Measurements from ENCODE around the gene DDX42. TPM values are rescaled to one million over a fixed set of nuclear protein-coding genes. Genes with fewer than 3 reads are reported as not detected.
"Not testable (repeated sequence)": the region's sequence is repeated elsewhere in the genome, so short reads cannot be mapped to it uniquely, and the experiment has no call there.

The DDX42 gene
- total and polyA plus RNA-seq, 4 donors: 90.1 to 114 (median 107) TPM

DNA sequence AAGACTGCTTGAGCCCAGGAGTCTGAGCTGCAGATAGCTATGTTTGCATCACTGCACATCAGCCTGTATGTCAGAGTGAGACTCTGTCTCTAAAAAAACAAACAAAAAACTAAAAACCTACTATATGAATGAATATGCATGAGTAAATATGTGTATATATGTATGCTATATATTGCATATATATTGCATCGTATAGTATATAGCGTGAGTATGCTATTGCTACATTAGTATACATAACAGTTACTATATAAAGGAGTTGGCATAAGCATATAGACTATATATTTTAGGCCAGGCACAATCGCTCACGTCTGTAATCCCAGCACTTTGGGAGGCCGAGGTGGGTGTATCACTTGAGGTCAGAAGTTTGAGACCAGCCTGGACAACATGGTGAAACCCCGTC is 16.1 kb downstream of the DDX42 start:
- no peak overlapping the region for H3K4me3 ChIP-seq (ENCODE audit: low read depth, low read length)
- H3K36me3 ChIP-seq (ENCODE audit: control insufficient read depth, insufficient read depth, low read length): peaks cover 61% of the 10 kb centered on the region
- H3K27ac ChIP-seq (ENCODE audit: low read depth, low read length): no peak overlapping the region
- WGBS (ENCODE audit: insufficient coverage): 93% methylated on average over 3 of the region's 6 CpGs
- no peaks in the 10 kb centered on the region for H3K4me1 ChIP-seq (ENCODE audit: control insufficient read depth, insufficient read depth, low read length)
- H3K27me3 ChIP-seq (ENCODE audit: control insufficient read depth, insufficient read depth, low read length): no peaks in the 10 kb centered on the region
- H3K9me3 ChIP-seq (ENCODE audit: control insufficient read depth, insufficient read depth, low read length): no peaks in the 10 kb centered on the region
- no peak for DNase-seq (ENCODE audit: low read depth in 4 of 6, low spot score in 6 of 6)

DNA sequence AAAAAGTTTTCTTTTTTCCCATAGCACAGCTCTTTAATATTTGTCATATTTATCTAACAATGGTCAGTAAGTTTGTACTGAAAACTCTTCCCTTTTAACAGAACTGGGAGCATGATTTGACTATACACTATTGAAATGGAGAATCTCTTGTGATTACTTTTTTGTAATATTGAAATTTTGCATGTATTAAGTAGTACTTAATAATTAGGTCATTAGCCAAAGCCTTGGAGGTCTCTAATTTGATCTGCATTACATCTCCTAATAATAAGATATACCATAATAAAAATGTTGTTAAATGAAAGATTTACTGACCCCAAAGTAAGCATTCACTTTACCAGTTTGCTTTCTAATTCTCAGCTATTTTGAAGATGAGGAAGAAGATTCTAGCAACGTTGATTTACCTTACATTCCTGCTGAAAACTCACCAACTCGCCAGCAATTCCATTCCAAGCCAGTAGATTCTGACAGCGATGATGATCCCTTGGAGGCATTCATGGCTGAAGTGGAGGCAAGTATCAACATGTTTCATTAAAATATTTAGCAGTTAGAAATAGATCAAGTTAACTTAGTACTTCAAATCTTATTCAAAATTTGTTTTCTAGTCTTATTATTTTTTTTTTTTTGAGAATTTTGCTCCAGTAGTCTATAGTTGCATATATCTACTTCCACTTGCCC is 18.2 kb downstream of the DDX42 start:
- peaks cover 67% of the 10 kb centered on the region for H3K36me3 ChIP-seq (ENCODE audit: control insufficient read depth, insufficient read depth, low read length)
- no peak overlapping the region for H3K27ac ChIP-seq (ENCODE audit: low read depth, low read length)
- no peaks in the 10 kb centered on the region for H3K4me1 ChIP-seq (ENCODE audit: control insufficient read depth, insufficient read depth, low read length)
- WGBS (ENCODE audit: insufficient coverage): no CpG with 5 or more reads among the region's 3 CpGs
- no peaks in the 10 kb centered on the region for H3K9me3 ChIP-seq (ENCODE audit: control insufficient read depth, insufficient read depth, low read length)
- H3K27me3 ChIP-seq (ENCODE audit: control insufficient read depth, insufficient read depth, low read length): no peaks in the 10 kb centered on the region
- DNase-seq (ENCODE audit: low read depth in 4 of 6, low spot score in 6 of 6): no peak
- no peak overlapping the region for H3K4me3 ChIP-seq (ENCODE audit: low read depth, low read length)

DNA sequence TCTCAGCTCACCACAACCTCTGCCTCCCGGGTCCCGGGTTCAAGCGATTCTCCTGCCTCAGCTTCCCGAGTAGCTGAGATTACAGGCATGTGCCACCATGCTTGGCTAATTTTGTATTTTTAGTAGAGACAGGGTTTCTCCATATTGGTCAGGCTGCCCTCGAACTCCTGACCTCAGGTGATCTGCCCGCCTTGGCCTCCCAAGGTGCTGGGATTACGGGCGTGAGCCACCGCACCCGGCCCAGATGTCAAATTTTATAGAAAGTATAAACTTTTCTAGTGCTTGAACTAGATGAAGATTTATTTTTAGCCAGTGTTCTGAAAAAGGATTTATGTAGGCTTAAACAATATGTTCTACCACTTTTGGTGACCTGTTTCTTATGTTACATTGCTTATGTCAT is 22.4 kb downstream of the DDX42 start:
- not testable (repeated sequence) for H3K4me1 ChIP-seq (ENCODE audit: control insufficient read depth, insufficient read depth, low read length); H3K27me3 ChIP-seq (ENCODE audit: control insufficient read depth, insufficient read depth, low read length); H3K9me3 ChIP-seq (ENCODE audit: control insufficient read depth, insufficient read depth, low read length); H3K4me3 ChIP-seq (ENCODE audit: low read depth, low read length); DNase-seq (ENCODE audit: low read depth in 4 of 6, low spot score in 6 of 6); H3K27ac ChIP-seq (ENCODE audit: low read depth, low read length)
- WGBS (ENCODE audit: insufficient coverage): no CpG with 5 or more reads among the region's 10 CpGs
- peaks cover 45% of the 10 kb centered on the region for H3K36me3 ChIP-seq (ENCODE audit: control insufficient read depth, insufficient read depth, low read length)

DNA sequence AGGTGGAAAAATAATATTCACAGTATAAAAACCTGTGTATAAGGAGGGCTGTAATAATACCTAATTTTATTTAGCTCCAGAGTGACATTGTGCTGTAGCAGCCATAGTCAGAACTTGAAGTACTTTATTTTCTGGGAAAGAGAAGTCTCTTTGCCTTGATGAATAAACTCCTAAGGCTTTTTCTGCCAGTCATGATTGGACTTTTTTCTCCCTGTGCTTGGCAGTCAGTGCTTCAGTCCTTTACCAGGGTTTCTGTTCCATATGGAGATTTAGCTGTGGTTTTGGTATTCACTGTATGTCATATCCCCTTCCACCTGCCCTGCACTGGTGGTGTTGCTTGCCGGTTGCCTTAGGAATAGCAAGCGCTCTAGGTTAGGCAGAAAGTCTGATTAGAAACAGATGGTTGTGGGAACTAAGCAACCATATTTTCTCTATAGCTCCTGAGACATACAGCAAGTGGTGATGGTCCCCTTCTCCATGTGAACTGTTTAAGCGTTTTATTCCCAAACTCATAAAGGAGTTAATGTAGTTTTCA is 24.7 kb downstream of the DDX42 start:
- H3K27me3 ChIP-seq (ENCODE audit: control insufficient read depth, insufficient read depth, low read length): no peaks in the 10 kb centered on the region
- DNase-seq (ENCODE audit: low read depth in 4 of 6, low spot score in 6 of 6): no peak
- no CpG with 5 or more reads among the region's 3 CpGs for WGBS (ENCODE audit: insufficient coverage)
- no peak overlapping the region for H3K4me3 ChIP-seq (ENCODE audit: low read depth, low read length)
- no peaks in the 10 kb centered on the region for H3K4me1 ChIP-seq (ENCODE audit: control insufficient read depth, insufficient read depth, low read length)
- no peak overlapping the region for H3K27ac ChIP-seq (ENCODE audit: low read depth, low read length)
- peaks cover 52% of the 10 kb centered on the region for H3K36me3 ChIP-seq (ENCODE audit: control insufficient read depth, insufficient read depth, low read length)
- H3K9me3 ChIP-seq (ENCODE audit: control insufficient read depth, insufficient read depth, low read length): no peaks in the 10 kb centered on the region

DNA sequence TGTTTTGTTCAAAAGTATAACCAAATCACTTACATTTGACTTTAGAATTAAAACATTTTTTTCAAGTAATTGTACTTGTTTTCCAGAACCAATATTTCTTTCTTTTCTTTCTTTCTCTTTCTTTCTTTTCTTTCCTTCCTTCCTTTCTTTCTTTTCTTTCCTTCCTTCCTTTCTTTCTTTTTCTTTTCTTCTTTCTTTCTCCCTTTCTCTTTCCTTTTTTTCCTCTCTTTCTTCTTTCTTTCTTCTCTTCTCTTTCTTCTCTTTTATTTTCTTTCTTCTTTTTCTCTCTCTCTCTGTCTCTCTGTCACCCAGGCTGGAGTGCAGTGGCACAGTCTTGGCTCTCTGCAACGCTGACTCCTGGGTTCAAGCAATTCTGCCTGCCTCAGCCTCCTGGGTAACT is 26.8 kb downstream of the DDX42 start:
- 100% methylated on average over 1 of the region's 1 CpG for WGBS (ENCODE audit: insufficient coverage)
- Histone ChIP-seq H3K4me3 (ENCODE audit: low read depth, low read length) (no peak overlapping the region), H3K27me3 (ENCODE audit: control insufficient read depth, insufficient read depth, low read length) (no peaks in the 10 kb centered on the region), H3K36me3 (ENCODE audit: control insufficient read depth, insufficient read depth, low read length) (peaks cover 44% of the 10 kb centered on the region), H3K9me3 (ENCODE audit: control insufficient read depth, insufficient read depth, low read length) (no peaks in the 10 kb centered on the region), H3K27ac (ENCODE audit: low read depth, low read length) (no peak overlapping the region), H3K4me1 (ENCODE audit: control insufficient read depth, insufficient read depth, low read length) (no peaks in the 10 kb centered on the region)
- DNase-seq (ENCODE audit: low read depth in 4 of 6, low spot score in 6 of 6): no peak

DNA sequence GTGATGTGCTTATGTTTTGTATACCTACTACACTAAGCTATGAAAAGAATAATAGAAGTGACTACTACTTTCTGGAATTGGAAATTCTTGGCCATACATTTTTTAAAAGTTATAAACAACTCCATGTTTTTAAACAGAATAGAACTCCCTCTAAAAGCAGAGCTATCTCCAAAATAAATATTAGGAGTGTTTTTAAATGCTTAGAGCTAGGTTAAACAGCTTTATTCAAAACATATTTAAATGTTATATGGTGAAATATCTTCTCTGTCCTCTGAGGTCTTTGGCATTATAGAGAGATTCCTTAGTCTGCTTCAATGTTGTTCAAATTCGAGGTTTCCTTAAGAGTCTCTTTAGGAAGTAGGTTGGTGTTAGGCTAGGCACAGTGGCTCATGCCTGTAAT is 30.4 kb downstream of the DDX42 start:
- Histone ChIP-seq H3K9me3 (ENCODE audit: control insufficient read depth, insufficient read depth, low read length) (no peaks in the 10 kb centered on the region), H3K27ac (ENCODE audit: low read depth, low read length) (no peak overlapping the region), H3K27me3 (ENCODE audit: control insufficient read depth, insufficient read depth, low read length) (no peaks in the 10 kb centered on the region), H3K4me1 (ENCODE audit: control insufficient read depth, insufficient read depth, low read length) (no peaks in the 10 kb centered on the region), H3K4me3 (ENCODE audit: low read depth, low read length) (no peak overlapping the region), H3K36me3 (ENCODE audit: control insufficient read depth, insufficient read depth, low read length) (peaks cover 41% of the 10 kb centered on the region)
- no peak for DNase-seq (ENCODE audit: low read depth in 4 of 6, low spot score in 6 of 6)
- WGBS (ENCODE audit: insufficient coverage): 100% methylated on average over 1 of the region's 1 CpG

DNA sequence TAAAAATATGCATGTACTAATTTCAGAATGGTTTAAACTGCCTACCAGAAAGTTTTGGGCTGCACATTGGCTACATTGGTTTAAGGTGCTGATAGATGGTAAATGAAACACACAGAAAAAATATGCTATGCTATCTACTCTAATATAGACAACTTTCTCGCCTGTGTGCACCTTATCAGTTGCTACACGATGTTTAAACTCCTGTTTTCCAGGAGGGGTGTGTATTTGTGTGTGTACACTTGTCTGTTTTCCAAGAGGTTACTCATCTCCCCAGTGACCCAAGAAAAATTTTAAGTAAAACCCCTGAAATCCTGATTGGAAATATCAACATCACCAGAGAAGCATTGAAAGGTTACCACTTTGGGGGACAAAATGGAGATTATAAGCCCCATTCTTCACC is 31.6 kb downstream of the DDX42 start:
- WGBS (ENCODE audit: insufficient coverage): no CpG with 5 or more reads among the region's 2 CpGs
- Histone ChIP-seq H3K4me3 (ENCODE audit: low read depth, low read length) (no peak overlapping the region), H3K4me1 (ENCODE audit: control insufficient read depth, insufficient read depth, low read length) (no peaks in the 10 kb centered on the region), H3K27ac (ENCODE audit: low read depth, low read length) (no peak overlapping the region), H3K9me3 (ENCODE audit: control insufficient read depth, insufficient read depth, low read length) (no peaks in the 10 kb centered on the region), H3K36me3 (ENCODE audit: control insufficient read depth, insufficient read depth, low read length) (peaks cover 43% of the 10 kb centered on the region), H3K27me3 (ENCODE audit: control insufficient read depth, insufficient read depth, low read length) (no peaks in the 10 kb centered on the region)
- no peak for DNase-seq (ENCODE audit: low read depth in 4 of 6, low spot score in 6 of 6)

DNA sequence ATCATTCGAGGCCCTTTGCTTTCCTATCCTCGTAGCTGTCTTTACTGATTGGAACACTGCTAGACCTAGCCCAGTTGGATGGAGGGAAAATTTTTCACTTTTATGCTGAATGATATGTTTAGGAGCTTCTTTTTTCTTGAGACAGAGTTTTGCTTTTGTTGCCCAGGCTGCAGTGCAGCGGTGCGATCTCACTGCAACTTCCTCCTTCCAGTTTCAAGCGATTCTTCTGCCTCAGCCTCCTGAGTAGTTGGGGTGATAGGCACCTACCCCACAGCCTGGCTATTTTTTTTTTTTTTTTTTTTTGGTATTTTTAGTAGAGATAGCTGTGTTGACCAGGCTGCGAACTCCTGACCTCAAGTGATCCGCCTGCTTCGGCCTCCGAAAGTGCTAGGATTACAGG is 36.0 kb downstream of the DDX42 start:
- no peak for DNase-seq (ENCODE audit: low read depth in 4 of 6, low spot score in 6 of 6)
- no peaks in the 10 kb centered on the region for H3K27me3 ChIP-seq (ENCODE audit: control insufficient read depth, insufficient read depth, low read length)
- 90% methylated on average over 2 of the region's 9 CpGs for WGBS (ENCODE audit: insufficient coverage)
- no peak overlapping the region for H3K27ac ChIP-seq (ENCODE audit: low read depth, low read length)
- no peaks in the 10 kb centered on the region for H3K4me1 ChIP-seq (ENCODE audit: control insufficient read depth, insufficient read depth, low read length)
- H3K4me3 ChIP-seq (ENCODE audit: low read depth, low read length): no peak overlapping the region
- H3K36me3 ChIP-seq (ENCODE audit: control insufficient read depth, insufficient read depth, low read length): peaks cover 50% of the 10 kb centered on the region
- no peaks in the 10 kb centered on the region for H3K9me3 ChIP-seq (ENCODE audit: control insufficient read depth, insufficient read depth, low read length)

DNA sequence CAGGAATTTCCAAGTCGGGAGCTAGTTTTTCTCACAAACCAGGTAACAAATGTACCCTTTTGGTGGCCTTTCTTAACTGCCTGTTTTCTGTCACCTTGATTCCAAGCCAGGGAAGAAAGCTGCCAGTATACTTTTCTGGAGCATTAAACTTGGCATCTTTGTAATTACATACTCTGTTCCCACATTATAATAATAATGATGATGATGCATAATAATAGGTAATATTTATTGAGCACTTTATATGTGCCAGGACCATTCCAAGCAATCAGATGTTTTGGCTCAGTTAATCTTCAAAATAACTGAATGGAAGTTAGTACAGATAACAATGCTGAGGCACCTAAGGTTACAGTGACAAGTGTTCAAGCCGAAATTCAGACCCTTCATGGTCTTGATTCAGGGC is 42.2 kb downstream of the DDX42 start:
- Histone ChIP-seq H3K4me3 (ENCODE audit: low read depth, low read length) (no peak overlapping the region), H3K27me3 (ENCODE audit: control insufficient read depth, insufficient read depth, low read length) (no peaks in the 10 kb centered on the region), H3K36me3 (ENCODE audit: control insufficient read depth, insufficient read depth, low read length) (peaks cover 87% of the 10 kb centered on the region), H3K27ac (ENCODE audit: low read depth, low read length) (no peak overlapping the region), H3K9me3 (ENCODE audit: control insufficient read depth, insufficient read depth, low read length) (no peaks in the 10 kb centered on the region), H3K4me1 (ENCODE audit: control insufficient read depth, insufficient read depth, low read length) (no peaks in the 10 kb centered on the region)
- DNase-seq (ENCODE audit: low read depth in 4 of 6, low spot score in 6 of 6): no peak
- 90% methylated on average over 2 of the region's 2 CpGs for WGBS (ENCODE audit: insufficient coverage)

DNA sequence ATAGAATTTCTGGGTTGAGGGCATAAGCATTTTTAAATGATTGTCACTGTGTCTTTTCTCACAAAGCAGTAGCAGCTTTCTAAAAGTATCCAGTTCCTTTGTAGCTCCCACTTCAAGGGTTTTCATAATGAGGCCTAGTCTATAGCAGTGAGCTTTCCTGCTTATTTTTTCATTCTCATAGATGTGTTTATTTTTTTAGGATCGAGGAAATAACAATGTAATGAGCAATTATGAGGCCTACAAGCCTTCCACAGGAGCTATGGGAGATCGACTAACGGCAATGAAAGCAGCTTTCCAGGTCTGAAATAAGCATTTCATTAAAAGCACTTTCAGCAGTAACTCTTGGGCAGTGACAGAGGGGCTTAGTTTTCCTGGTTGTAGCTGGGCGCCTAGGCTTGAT is 42.7 kb downstream of the DDX42 start:
- H3K27ac ChIP-seq (ENCODE audit: low read depth, low read length): no peak overlapping the region
- DNase-seq (ENCODE audit: low read depth in 4 of 6, low spot score in 6 of 6): no peak
- WGBS (ENCODE audit: insufficient coverage): 93% methylated on average over 4 of the region's 4 CpGs
- H3K4me1 ChIP-seq (ENCODE audit: control insufficient read depth, insufficient read depth, low read length): no peaks in the 10 kb centered on the region
- peaks cover 87% of the 10 kb centered on the region for H3K36me3 ChIP-seq (ENCODE audit: control insufficient read depth, insufficient read depth, low read length)
- no peaks in the 10 kb centered on the region for H3K9me3 ChIP-seq (ENCODE audit: control insufficient read depth, insufficient read depth, low read length)
- no peaks in the 10 kb centered on the region for H3K27me3 ChIP-seq (ENCODE audit: control insufficient read depth, insufficient read depth, low read length)
- H3K4me3 ChIP-seq (ENCODE audit: low read depth, low read length): no peak overlapping the region
